Muscle of leg (tissue), 11 donors: ENCODE results near the gene RUSC1. TPM values are rescaled to one million over a fixed set of nuclear protein-coding genes. Genes with fewer than 3 reads are reported as not detected.
"Not testable (repeated sequence)": the region's sequence is repeated elsewhere in the genome, so short reads cannot be mapped to it uniquely, and the experiment has no call there.

ENCODE experiments used
- DNase-seq: peaks from one replicate; pipeline ENCODE4 v3.0.0; 2013
- H3K27ac ChIP-seq: one replicate; pipeline ENCODE4 v1.5.1; 2013; ENCODE audit warnings: mild to moderate bottlenecking, low read length, control low read depth
- H3K27me3 ChIP-seq: one replicate; pipeline ENCODE4 v1.6.1; 2013; ENCODE audit warnings: low read length; ENCODE audit not compliant: control insufficient read depth, insufficient read depth
- H3K36me3 ChIP-seq: one replicate; pipeline ENCODE4 v1.6.1; 2013; ENCODE audit warnings: low read length; ENCODE audit not compliant: control insufficient read depth, insufficient read depth
- H3K4me1 ChIP-seq: one replicate; pipeline ENCODE4 v1.6.1; 2013; ENCODE audit warnings: low read length; ENCODE audit not compliant: control insufficient read depth, insufficient read depth
- H3K4me3 ChIP-seq: one replicate; pipeline ENCODE4 v1.5.1; 2013; ENCODE audit warnings: low read length, control low read depth
- H3K9me3 ChIP-seq: replicated peaks from 2 replicates; pipeline ENCODE4 v1.6.1; 2013; ENCODE audit warnings: low read depth, low read length; ENCODE audit not compliant: control insufficient read depth
- WGBS: methylation state at CpG from one replicate; pipeline ENCODE4 v1.1.5; 2013; ENCODE audit warnings: missing lambda C conversion rate; ENCODE audit not compliant: insufficient coverage; 5-methylcytosine and 5-hydroxymethylcytosine counted together
- polyA plus RNA-seq, 8 donors: library from polyadenylated mRNA; unstranded; fragments of 120-200 nt; gene quantifications; one replicate each; pipeline versions ENCODE4 v1.2.1 to v1.2.3, GENCODE V29; 2013; ENCODE audit warnings: inconsistent platforms in 1 of 8, low replicate concordance in 1 of 8; ENCODE audit not compliant: insufficient read length in 8 of 8, insufficient read depth in 1 of 8
- total RNA-seq: library from RNA; stranded (reverse); fragments of 120-200 nt; gene quantifications from one replicate; pipeline ENCODE4 v1.2.4, GENCODE V29; 2013

Gene RUSC1
- total and polyA plus RNA-seq, 9 donors = 12.1 to 33.4 (median 26.3) TPM

DNA sequence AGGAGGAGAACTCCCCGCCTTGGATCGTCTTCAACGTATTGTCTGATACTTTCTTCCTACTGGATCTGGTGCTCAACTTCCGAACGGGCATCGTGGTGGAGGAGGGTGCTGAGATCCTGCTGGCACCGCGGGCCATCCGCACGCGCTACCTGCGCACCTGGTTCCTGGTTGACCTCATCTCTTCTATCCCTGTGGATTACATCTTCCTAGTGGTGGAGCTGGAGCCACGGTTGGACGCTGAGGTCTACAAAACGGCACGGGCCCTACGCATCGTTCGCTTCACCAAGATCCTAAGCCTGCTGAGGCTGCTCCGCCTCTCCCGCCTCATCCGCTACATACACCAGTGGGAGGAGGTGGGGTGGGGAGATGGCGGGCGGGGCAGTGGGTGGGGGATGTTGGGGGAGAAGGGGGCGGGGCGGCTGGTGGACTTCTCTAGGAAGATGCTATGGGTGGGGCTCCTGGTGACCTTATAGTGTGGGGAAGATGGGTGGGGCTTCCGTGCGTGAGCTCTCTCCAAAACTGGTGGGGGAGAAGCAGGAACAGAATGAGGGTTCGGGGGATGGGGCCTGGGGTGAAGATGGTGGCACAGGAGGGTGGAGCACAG, 38.1 kb upstream of the RUSC1 start:
- H3K27ac ChIP-seq = no peak overlapping the region
- 87% methylated on average over 10 of the region's 29 CpGs for WGBS
- H3K27me3 ChIP-seq = peaks cover 3% of the 10 kb centered on the region
- H3K36me3 ChIP-seq = peaks cover 7% of the 10 kb centered on the region
- H3K4me3 ChIP-seq = no peak overlapping the region
- no peaks in the 10 kb centered on the region for H3K9me3 ChIP-seq
- H3K4me1 ChIP-seq = peaks cover 13% of the 10 kb centered on the region
- DNase-seq = no peak

DNA sequence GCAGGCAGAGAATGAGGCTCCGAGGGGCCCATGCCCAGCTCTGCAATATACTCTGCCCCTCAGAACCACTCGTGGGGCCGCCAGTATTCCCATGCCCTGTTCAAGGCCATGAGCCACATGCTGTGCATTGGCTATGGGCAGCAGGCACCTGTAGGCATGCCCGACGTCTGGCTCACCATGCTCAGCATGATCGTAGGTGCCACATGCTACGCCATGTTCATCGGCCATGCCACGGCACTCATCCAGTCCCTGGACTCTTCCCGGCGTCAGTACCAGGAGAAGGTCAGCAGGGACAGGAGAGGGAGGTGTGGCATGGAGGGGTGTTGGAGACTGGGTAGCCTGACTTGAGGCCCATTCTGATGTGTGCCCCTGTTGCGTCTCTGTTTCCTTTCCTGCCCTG, 36.2 kb upstream of the RUSC1 start:
- H3K27ac ChIP-seq = no peak overlapping the region
- no peaks in the 10 kb centered on the region for H3K27me3 ChIP-seq
- 86% methylated on average over 12 of the region's 12 CpGs for WGBS
- DNase-seq = no peak
- peaks cover 11% of the 10 kb centered on the region for H3K36me3 ChIP-seq
- H3K4me1 ChIP-seq = no peaks in the 10 kb centered on the region
- no peaks in the 10 kb centered on the region for H3K9me3 ChIP-seq
- no peak overlapping the region for H3K4me3 ChIP-seq

DNA sequence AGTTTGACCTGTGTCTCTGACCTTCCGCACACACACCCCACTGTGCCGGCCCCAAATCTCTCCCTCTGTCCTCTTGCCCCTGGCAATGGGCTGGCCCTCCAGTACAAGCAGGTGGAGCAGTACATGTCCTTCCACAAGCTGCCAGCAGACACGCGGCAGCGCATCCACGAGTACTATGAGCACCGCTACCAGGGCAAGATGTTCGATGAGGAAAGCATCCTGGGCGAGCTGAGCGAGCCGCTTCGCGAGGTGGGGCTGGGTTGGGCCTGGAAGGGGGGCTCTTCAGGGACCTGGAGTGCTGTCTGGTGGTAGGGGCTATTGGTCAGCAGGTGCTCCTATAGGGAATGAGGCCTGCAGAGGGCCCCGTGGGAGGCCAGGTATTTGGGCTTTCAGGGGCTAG, 35.6 kb upstream of the RUSC1 start:
- H3K27me3 ChIP-seq = no peaks in the 10 kb centered on the region
- no peaks in the 10 kb centered on the region for H3K4me1 ChIP-seq
- H3K4me3 ChIP-seq = no peak overlapping the region
- DNase-seq = no peak
- H3K36me3 ChIP-seq = peaks cover 11% of the 10 kb centered on the region
- 90% methylated on average over 14 of the region's 14 CpGs for WGBS
- no peak overlapping the region for H3K27ac ChIP-seq
- H3K9me3 ChIP-seq = no peaks in the 10 kb centered on the region

DNA sequence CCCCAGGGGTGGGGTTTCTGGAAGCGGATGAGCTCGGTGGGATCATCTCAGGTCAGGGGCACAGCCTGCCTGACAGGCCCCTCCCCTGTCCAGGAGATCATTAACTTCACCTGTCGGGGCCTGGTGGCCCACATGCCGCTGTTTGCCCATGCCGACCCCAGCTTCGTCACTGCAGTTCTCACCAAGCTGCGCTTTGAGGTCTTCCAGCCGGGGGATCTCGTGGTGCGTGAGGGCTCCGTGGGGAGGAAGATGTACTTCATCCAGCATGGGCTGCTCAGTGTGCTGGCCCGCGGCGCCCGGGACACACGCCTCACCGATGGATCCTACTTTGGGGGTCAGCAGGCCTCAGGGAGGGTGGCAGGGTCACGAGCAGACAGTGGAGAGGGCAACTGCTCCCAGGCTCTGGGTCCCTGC, 35.1 kb upstream of the RUSC1 start:
- no peak overlapping the region for H3K27ac ChIP-seq
- WGBS = 92% methylated on average over 17 of the region's 18 CpGs
- no peak for DNase-seq

DNA sequence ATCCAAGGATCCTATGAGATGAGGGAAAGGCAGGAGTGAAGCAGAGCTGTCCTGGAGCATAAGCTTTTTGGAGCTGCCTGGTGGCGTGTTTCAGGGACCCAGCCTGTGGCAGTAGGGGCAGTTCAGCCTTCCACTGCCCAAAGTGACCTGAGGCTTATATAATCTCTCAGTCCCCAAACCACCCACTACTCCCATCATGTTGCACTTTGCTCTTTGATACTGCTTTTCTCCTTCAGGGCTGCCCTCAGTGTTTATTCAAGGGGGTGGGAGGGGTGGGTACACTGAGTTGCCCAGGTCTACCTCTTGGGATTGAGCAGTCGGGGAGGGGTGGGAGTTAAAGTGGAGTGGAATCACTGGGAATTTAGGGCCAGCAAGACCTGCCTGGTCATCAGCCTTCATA, 34.1 kb upstream of the RUSC1 start:
- WGBS = 86% methylated on average over 2 of the region's 2 CpGs
- H3K9me3 ChIP-seq = no peaks in the 10 kb centered on the region
- no peaks in the 10 kb centered on the region for H3K4me1 ChIP-seq
- H3K27me3 ChIP-seq = no peaks in the 10 kb centered on the region
- H3K4me3 ChIP-seq = no peak overlapping the region
- peaks cover 11% of the 10 kb centered on the region for H3K36me3 ChIP-seq
- DNase-seq = no peak
- H3K27ac ChIP-seq = no peak overlapping the region

More for the DNA sequence above, 35.1 kb upstream of the RUSC1 start:
- Histone ChIP-seq H3K36me3 (peaks cover 11% of the 10 kb centered on the region), H3K9me3 (no peaks in the 10 kb centered on the region), H3K4me3 (no peak overlapping the region), H3K4me1 (no peaks in the 10 kb centered on the region), H3K27me3 (no peaks in the 10 kb centered on the region)

DNA sequence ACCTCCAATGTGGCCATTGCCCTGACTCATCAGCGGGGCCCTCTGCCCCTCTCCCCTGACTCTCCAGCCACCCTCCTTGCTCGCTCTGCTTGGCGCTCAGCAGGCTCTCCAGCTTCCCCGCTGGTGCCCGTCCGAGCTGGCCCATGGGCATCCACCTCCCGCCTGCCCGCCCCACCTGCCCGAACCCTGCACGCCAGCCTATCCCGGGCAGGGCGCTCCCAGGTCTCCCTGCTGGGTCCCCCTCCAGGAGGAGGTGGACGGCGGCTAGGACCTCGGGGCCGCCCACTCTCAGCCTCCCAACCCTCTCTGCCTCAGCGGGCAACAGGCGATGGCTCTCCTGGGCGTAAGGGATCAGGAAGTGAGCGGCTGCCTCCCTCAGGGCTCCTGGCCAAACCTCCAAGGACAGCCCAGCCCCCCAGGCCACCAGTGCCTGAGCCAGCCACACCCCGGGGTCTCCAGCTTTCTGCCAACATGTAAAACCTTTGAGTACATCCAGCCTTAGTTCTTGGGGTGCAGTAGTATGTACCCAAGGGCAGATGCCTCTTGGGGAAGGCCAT, 32.6 kb upstream of the RUSC1 start:
- DNase-seq = no peak
- H3K9me3 ChIP-seq = no peaks in the 10 kb centered on the region
- no peak overlapping the region for H3K27ac ChIP-seq
- H3K36me3 ChIP-seq = peaks cover 7% of the 10 kb centered on the region
- H3K27me3 ChIP-seq = peaks cover 8% of the 10 kb centered on the region
- WGBS = 93% methylated on average over 18 of the region's 21 CpGs
- H3K4me1 ChIP-seq = no peaks in the 10 kb centered on the region
- no peak overlapping the region for H3K4me3 ChIP-seq

DNA sequence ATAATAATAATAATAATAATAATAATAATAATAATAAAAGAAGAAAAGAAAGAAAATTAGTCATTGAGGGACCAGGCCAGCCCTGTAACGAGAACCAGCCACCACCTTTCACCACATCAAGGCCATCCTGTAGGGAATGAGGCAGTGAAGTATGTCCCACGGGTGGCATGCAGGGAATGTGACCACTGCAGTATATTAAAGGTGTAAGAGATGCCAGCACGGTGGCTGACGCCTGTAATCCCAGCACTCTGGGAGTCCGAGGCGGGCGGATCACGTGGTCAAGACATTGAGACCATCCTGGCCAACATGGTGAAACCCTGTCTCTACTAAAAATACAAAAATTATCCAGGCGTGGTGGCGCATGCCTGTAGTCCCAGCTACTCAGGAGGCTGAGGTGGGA, 29.7 kb upstream of the RUSC1 start:
- peaks cover 37% of the 10 kb centered on the region for H3K27me3 ChIP-seq
- not testable (repeated sequence) for DNase-seq, H3K4me3 ChIP-seq, H3K9me3 ChIP-seq, H3K27ac ChIP-seq, H3K36me3 ChIP-seq, H3K4me1 ChIP-seq
- WGBS = 100% methylated on average over 2 of the region's 10 CpGs

DNA sequence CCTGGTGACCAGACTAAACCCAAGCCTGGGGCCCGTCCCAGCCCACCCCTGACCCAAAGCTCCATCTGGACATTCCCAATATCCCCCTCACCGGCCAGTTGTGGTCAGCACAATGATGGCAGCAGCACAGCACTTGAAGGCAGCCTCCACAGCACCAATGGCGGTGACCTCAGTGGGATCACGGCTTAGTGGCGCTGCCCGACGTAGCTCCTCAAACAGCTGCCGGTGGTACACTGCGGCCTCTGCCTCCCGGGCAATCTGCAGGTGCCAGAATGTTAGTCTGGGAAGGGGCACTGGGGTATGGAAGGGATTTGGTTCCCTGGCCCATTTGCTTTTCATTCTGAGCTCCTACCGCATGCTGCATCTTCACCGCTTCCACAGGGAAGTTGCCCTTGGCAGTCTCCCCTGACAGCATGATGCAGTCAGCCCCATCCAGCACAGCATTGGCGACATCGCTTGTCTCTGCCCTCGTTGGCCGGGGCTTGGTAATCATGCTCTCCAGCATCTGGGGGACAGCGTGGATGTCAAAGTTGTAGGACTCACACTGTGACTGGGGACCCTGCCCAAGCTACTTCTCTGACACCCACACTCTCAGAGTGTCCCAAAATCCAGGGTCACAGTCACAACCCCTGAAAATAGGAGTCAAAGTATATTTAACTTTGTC, 27.5 kb upstream of the RUSC1 start:
- Histone ChIP-seq H3K36me3 (peaks cover 3% of the 10 kb centered on the region), H3K4me1 (peaks cover 11% of the 10 kb centered on the region), H3K27ac (no peak overlapping the region), H3K4me3 (no peak overlapping the region), H3K27me3 (peaks cover 52% of the 10 kb centered on the region), H3K9me3 (no peaks in the 10 kb centered on the region)
- WGBS = 81% methylated on average over 16 of the region's 17 CpGs
- no peak for DNase-seq

DNA sequence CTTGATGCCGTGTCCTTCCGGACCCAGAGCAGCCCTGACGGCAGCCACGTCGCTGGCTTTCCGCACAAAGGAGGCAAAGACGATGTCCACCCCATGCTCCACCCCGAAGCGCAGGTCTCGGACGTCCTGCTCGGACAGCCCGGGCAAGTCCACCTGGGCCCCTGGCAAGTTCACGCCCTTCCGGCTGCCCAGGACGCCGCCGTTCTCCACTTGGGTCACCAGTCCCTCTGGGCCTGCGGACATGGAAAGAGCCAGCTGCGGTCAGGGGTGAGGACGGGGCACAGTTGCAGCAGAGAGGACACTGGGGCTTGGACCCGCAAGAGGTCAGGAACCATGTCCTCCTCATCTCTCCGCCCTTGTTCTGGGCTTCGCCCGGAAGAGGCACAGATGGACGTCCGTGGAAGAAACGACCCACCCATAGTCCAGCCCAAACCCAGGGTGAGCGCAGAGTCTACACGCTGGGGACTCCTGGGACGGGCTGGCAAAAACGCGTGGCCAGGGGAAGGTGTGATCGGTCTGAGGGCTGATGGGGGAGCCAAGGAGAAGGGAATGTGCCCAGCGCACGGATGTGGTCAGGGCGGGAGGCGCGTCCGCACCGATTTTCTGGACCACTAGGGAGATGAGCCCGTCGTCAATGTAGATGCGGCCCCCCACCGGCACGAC, 26.0 kb upstream of the RUSC1 start:
- H3K36me3 ChIP-seq = no peaks in the 10 kb centered on the region
- peaks cover 11% of the 10 kb centered on the region for H3K4me1 ChIP-seq
- no peak for DNase-seq
- H3K9me3 ChIP-seq = no peaks in the 10 kb centered on the region
- no peak overlapping the region for H3K27ac ChIP-seq
- no peak overlapping the region for H3K4me3 ChIP-seq
- peaks cover 52% of the 10 kb centered on the region for H3K27me3 ChIP-seq
- WGBS = 30% methylated on average over 38 of the region's 46 CpGs

DNA sequence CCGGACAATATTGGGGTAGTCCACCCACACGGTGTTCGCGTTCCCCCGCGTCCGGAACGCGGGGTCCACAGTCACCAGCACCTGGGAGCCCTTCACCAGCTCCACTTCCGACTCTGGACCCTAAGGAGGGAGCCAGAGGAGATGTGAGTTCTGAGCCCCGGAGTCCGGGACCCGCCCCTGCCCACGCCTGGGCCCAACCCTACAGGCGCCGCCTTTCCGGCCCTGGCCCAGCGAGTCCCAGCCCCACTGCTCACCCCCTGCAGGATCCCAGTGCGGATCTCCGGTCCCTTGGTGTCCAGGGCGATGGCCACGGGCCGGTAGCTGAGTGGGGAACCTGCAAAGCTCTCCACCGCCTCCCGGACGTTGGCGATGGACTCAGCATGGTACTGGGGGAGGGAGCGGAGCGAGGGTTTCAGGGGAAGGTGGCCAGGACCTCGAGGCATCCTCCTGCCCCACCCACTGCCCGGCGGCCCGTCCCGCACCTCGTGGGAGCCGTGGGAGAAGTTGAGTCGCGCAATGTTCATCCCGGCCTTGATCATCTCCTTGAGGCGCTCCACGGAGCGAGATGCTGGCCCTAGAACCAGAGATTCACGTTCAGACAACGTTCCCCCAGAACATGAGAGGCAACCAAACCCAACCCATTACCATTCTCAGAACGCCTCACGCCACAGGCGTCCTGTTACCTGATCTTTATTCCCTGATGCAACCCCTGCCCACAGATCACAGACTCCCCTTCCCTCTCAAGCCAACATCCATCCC, 25.3 kb upstream of the RUSC1 start:
- no peak for DNase-seq
- Histone ChIP-seq H3K27ac (no peak overlapping the region), H3K9me3 (no peaks in the 10 kb centered on the region), H3K4me3 (no peak overlapping the region), H3K27me3 (peaks cover 52% of the 10 kb centered on the region), H3K4me1 (peaks cover 11% of the 10 kb centered on the region), H3K36me3 (no peaks in the 10 kb centered on the region)
- WGBS = 6% methylated on average over 36 of the region's 47 CpGs
